Heart left ventricle (tissue), 13 donors: Measurements from ENCODE around the gene PLA2G2C.

Experiments
- CTCF ChIP-seq, 12 donors: fragments of 200-600 bp; sonication (generic) in 4 of 12; IDR thresholded peaks; one replicate each; pipeline versions ENCODE4 v1.5.0 to v1.8.0; 2018 to 2022; ENCODE audit warnings: antibody characterized with exemption in 12 of 12, mild to moderate bottlenecking in 5 of 12
- POLR2A ChIP-seq, 2 donors: fragments of 450-650 bp; IDR thresholded peaks; one replicate each; pipeline ENCODE4 v1.6.1; 2017; ENCODE audit warnings: antibody characterized with exemption in 2 of 2, mild to moderate bottlenecking in 2 of 2, moderate library complexity in 2 of 2
- donor health status: ischemic (EF 13 %, LVEDD 7.1; RV severe dilation, severe dysfunction).
- donor health status: DM: no; HTN: yes; CAD: no.
- donor health status: DM: no; HTN: no; CAD: no.
- donor health status: ischemic (EF 25% LVEDD 6.9; RV normal size, moderate dysfunction).
- donor health status: ischemic (EF 25% LVEDD 5.7; RV mildly dilated, moderate dysfunction).
- donor health status: ischemic (EF 35%, LVEDD 5.7; RV mildly dilated, moderate dysfunction).
- donor health status: nonischemic (EF 11% LVEDD 7.7; RV severe dilation, severe dysfunction).
- donor health status: DM: yes; HTN: yes; CAD: no.
- donor health status: PGD.
- donor health status: ischemic (EF 29% LVEDD 5.4; RV normal size, mild dysfunction).
- donor health status: nonischemic (EF 23%, LVEDD 6.1; RV moderate dilation, normal function).

- TF ChIP-seq CTCF (IDR thresholded peaks at IDR 0.05) = no peak
- no peak for TF ChIP-seq POLR2A (IDR thresholded peaks at IDR 0.05)
These were observed 2.6 kb downstream of the PLA2G2C start for GRCh38 chr1:20183616-20184271.
